Lung (tissue), 12 donors: ENCODE measurements around the gene NDUFB6. TPM values are rescaled to one million over a fixed set of nuclear protein-coding genes. Genes with fewer than 3 reads are reported as not detected.

ENCODE experiments used
- ATAC-seq: fragments of 200-7000 bp; cut with Tn5 transposase; one replicate; pipeline ENCODE4 v1.9.1; 2020; ENCODE audit warnings: moderate number of reproducible peaks; ENCODE audit not compliant: insufficient read depth, low FRiP score
- DNase-seq, 3 donors: peaks; one replicate each; pipeline ENCODE4 v3.0.0-alpha.2; 2013 to 2017
- H3K27ac ChIP-seq, 2 donors: one replicate each; pipeline ENCODE4 v1.5.1; 2013; ENCODE audit warnings: mild to moderate bottlenecking in 2 of 2, moderate library complexity in 2 of 2, control low read depth in 1 of 2, inconsistent platforms in 1 of 2, low read depth in 1 of 2, low read length in 1 of 2
- H3K27me3 ChIP-seq, 3 donors: one replicate each; pipeline ENCODE4 v1.5.1; 2013; ENCODE audit warnings: low read length in 2 of 3; ENCODE audit not compliant: control insufficient read depth in 3 of 3, insufficient read depth in 3 of 3
- H3K36me3 ChIP-seq, 4 donors: one replicate each; pipeline ENCODE4 v1.5.1; 2013; ENCODE audit warnings: low read length in 4 of 4, mild to moderate bottlenecking in 1 of 4, moderate library complexity in 1 of 4; ENCODE audit not compliant: control insufficient read depth in 4 of 4, insufficient read depth in 4 of 4
- H3K4me1 ChIP-seq, 5 donors: one replicate each; pipeline ENCODE4 v1.5.1; 2013; ENCODE audit warnings: low read length in 5 of 5, mild to moderate bottlenecking in 2 of 5, moderate library complexity in 1 of 5; ENCODE audit not compliant: control insufficient read depth in 5 of 5, insufficient read depth in 5 of 5
- H3K4me3 ChIP-seq: one replicate; pipeline ENCODE4 v1.5.1; 2013; ENCODE audit warnings: mild to moderate bottlenecking, control low read depth, moderate library complexity
- H3K9ac ChIP-seq, 2 donors: one replicate each; pipeline ENCODE4 v1.5.1; 2013; ENCODE audit warnings: low read length in 2 of 2, control low read depth in 1 of 2; ENCODE audit not compliant: insufficient read depth in 1 of 2
- H3K9me3 ChIP-seq, 4 donors: one replicate each; pipeline ENCODE4 v1.5.1; 2013; ENCODE audit warnings: low read length in 3 of 4, mild to moderate bottlenecking in 1 of 4, moderate library complexity in 1 of 4; ENCODE audit not compliant: control insufficient read depth in 4 of 4, insufficient read depth in 3 of 4
- CTCF ChIP-seq: IDR thresholded peaks from 2 replicates; pipeline ENCODE4 v1.5.1; 2012; ENCODE audit warnings: mild to moderate bottlenecking; ENCODE audit errors: control extremely low read depth, extremely low read depth
- WGBS, 2 donors: extraction: QIAGEN DNeasy Blood & Tissue Kit; methylation state at CpG; one replicate each; pipeline ENCODE4 v1.1.7; 2013; 5-methylcytosine and 5-hydroxymethylcytosine counted together
- polyA plus RNA-seq, 2 donors: library from polyadenylated mRNA; stranded (reverse); fragments of 200-250 nt; gene quantifications; one replicate each; pipeline ENCODE4 v1.2.1, GENCODE V29; 2013
- total RNA-seq, 2 donors: library from RNA; depleted of rRNA in 1 of 2; stranded (reverse); fragments of >200 nt in 1 of 2; gene quantifications; one replicate each; pipeline ENCODE4 v1.2.1, GENCODE V29; 2014 to 2021
- donor health status: control.
- donor health status: control.
- donor health status: Bipolar disorder and iron deficiency.
- donor health status: healthy.
- donor health status: DM: yes; HTN: yes; CAD: no.

The NDUFB6 gene
- total and polyA plus RNA-seq, 4 donors, result 34.4 to 48.6 (median 42.2) TPM

GRCh38 chr9:32580631-32581300, 7.8 kb upstream of the NDUFB6 start:
- no peak for DNase-seq
- no peaks in the 10 kb centered on the region for H3K9me3 ChIP-seq
- no peak overlapping the region for H3K9ac ChIP-seq
- no peaks in the 10 kb centered on the region for H3K36me3 ChIP-seq
- 20 to 21% methylated on average over 3 of the region's 3 CpGs for WGBS, 2 donors
- no peaks in the 10 kb centered on the region for H3K4me1 ChIP-seq
- H3K4me3 ChIP-seq, result no peak overlapping the region
- no peak for ATAC-seq
- peaks cover 0 to 10% (median 0%) of the 10 kb centered on the region in 3 donors for H3K27me3 ChIP-seq
- no peak for TF ChIP-seq CTCF
- no peak overlapping the region for H3K27ac ChIP-seq

GRCh38 chr9:32579706-32580331, 6.9 kb upstream of the NDUFB6 start:
- no peak overlapping the region for H3K27ac ChIP-seq
- H3K36me3 ChIP-seq, result no peaks in the 10 kb centered on the region
- no peaks in the 10 kb centered on the region for H3K4me1 ChIP-seq
- peak; percentile 60 to 67 (median 64) for DNase-seq
- TF ChIP-seq CTCF, result peak; percentile 77
- no peaks in the 10 kb centered on the region for H3K9me3 ChIP-seq
- H3K4me3 ChIP-seq, result no peak overlapping the region
- no peak overlapping the region for H3K9ac ChIP-seq
- H3K27me3 ChIP-seq, result peaks cover 0 to 10% (median 0%) of the 10 kb centered on the region in 3 donors
- ATAC-seq, result peak; percentile 69
- 21% methylated on average over 4 of the region's 4 CpGs for WGBS, 2 donors

- Histone ChIP-seq H3K4me3 (no peak overlapping the region), H3K4me1 (no peaks in the 10 kb centered on the region), H3K9me3 (no peaks in the 10 kb centered on the region), H3K9ac (no peak overlapping the region), H3K27me3 (peaks cover 0 to 10% (median 0%) of the 10 kb centered on the region in 3 donors), H3K27ac (no peak overlapping the region), H3K36me3 (no peaks in the 10 kb centered on the region)
- ATAC-seq, result no peak
- no peak for DNase-seq
- 59 to 74% methylated on average over 5 of the region's 5 CpGs for WGBS, 2 donors
- TF ChIP-seq CTCF, result no peak
Measured at GRCh38 chr9:32578976-32579375, 6.0 kb upstream of the NDUFB6 start.
